ENCODE results near the gene TMEM18.
"Not testable (repeated sequence)": the region's sequence is repeated elsewhere in the genome, so short reads cannot be mapped to it uniquely, and the experiment has no call there.

The TMEM18 gene

DNA sequence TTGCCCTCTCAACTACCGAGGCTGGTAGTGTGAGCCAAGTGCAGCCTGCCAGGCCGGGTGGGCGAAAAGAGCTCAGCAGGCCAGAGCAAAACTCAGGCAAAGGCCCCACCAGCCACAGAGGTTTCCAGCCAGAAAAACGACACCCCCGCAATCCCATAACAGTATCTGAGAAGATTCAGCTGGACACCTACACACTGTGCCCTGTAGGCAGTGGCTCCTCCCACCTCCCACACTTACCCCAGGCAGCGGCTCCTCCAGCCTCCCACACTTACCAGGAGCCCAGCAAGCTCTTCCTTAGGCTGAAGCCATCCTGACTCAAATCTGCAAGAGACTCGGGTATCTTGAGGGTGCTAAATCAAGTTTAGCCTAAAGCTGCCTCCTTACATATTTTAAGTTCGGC lies 15.6 kb upstream of the TMEM18 start:
- no peak for DNase-seq

DNA sequence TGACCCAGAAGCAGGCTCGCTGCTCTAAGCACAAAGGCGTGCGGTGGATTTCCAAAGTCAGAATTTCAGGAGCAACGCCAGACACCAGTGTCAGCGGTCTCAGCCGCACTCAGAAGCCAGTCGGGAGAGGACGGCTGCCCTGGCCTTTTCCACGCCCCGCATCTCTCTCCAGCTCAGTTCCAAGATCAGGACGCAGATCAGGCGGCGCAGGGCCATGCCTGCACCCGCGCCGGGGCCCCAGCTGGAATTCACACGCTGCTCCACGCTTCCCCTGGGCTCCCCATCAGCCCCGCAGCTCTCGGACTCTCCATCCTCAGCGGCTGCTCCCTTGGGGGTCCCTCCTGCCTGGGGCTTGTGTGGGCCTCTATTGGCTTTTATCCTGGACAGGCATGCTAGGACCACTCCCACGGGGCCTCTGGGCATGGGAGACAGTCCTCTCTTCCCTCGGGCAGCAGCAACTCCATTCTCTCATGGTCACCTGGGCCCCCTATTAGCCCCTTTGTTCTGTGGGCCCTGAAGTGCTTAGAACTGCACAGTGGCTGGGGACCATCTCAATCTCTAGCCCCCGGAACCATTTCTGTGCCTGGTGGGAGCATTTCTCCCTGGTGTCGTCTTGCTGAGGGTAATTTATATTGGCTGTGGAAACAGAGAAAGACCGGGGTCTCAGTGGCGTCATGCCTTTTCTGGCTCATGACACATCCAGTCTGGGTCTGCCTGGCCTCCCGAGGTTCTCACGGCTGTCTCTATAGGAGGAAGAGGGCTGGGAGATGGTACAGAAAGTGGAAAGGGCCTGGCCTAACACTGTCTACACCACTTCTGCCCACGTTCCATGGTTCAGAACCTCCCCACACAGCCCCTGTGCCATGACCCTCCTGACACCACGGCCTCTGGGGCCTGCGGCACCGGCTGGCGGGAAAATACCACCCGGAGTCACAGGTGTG lies 14.9 kb upstream of the TMEM18 start:
- no peak for DNase-seq

DNA sequence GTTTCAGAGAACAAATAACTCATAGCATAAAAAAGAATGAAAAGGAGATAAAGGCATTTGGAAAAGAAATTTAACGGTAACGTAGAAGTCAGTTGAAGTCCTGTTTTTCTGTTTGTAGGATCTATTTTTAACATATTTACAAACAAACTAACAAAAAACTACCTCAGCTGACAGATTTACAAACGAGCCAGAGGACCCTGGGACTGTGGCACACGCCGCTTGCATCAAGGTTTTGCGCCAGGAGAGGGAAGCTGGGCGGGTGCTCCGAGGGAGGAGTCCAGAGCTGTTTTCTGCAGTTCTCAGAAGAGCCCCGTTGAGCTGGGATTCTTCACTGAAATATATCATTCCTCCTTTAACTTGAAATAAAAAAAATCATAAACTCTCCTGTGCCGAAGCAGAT lies 13.6 kb upstream of the TMEM18 start:
- no peak for DNase-seq

DNA sequence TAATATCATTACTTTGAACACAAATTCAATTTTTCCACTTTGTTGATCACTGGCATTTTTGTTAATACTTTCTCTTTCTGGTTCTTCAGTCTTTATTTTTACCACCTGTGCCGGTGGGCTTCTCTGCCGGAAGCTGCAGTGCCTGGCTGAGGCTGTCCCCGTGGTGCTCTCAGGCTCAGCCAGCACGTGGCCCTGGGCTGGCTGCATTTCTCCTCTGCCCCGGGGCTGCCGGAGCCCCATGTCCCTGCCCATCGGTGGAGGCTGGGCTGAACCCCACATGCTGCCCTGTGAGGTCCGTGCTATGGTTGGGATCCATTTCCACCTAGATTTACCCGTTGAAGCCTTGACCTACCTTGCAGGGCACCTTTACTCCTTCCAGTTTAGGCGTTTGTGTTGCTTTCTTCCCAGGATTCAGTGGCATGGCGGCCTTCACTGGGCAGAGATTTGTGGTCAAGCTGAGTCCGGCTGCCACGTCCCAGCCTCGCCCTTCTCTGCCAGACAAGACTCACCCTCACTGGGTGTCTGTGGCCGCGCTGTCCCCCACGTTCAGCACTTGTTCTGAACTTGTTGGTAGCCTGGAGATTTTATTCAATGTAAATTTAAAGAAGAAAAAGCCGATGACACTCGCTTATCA lies 12.8 kb upstream of the TMEM18 start:
- DNase-seq = no peak

DNA sequence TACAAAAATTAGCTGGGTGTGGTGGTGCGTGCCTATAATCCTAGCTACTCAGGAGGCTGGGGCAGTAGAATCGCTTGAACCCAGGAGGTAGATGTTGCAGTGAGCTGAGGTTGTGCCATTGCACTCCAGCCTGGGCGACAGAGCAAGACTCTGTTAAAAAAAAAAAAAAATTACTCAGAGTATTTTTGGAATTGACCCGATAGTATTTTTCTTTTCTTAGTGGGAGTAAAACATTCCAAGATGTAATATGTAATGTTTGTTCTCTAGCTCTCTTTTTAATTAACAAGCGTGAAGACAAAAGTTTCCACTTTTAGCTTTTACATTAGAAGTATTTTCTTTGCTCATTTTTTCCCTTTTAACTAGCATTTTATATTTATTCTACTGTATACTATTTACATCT lies 12.0 kb upstream of the TMEM18 start:
- DNase-seq = no peak

DNA sequence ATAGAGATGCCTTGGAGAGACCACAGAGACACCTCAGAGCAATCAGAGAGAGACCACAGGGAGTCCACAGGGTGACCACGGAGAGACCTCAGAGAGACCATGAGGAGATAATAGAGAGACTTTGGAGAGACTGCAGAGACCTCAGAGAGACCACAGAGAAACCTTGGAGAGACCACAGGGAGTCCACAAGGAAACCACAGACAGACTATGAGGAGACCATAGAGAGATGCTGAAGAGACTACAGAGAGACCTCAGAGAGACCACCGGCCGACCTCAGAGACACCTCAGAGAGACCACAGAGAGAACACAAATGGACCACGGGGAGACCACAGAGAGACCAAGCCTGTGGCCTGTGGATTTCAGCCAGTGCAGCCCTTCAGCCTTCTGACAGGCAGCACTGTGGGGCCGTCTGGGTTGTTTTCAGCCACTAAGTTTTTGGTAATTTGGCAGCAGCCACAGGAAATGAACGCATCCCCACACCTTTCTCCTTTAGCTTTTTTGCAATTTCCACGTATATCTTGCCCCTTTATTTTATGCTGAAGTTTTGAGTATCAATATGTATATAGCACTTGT lies 11.4 kb upstream of the TMEM18 start:
- no peak for DNase-seq

DNA sequence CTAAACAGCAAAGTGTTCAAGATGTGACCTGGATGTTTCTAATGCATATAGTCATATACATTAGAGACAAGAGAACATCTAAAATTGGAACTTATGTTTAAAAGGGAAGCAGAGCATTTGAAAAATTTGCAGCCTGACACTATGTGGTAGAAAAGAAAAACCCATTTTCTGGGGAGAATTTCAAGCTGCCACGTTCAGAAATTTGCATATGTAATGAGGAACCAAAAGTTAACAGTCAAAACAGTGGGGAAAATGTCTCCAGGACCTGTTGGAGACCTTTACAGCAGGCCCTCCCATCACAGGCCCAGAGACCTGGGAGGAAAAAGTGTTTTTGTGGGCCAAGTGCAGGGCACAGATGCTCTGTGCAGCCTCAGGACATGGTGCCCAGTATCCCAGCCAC lies 8.2 kb upstream of the TMEM18 start:
- DNase-seq = no peak

DNA sequence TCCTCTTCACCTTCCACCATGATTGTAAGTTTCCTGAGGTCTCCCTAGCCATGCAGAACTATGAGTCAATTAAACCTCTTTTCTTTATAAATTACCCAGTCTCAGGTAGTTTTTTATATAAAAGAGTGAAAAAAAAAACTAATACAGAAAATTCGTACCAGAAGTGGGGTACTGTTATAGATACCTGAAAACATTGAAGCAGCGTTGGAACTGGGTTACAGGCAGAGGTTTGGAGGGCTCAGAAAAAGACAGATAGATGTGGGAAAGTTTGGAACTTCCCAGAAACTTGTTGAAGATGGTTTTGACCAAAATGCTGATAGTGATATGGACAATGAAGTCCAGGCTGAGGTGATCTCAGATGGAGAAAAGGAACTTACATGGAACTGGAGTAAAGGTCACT lies 7.7 kb upstream of the TMEM18 start:
- DNase-seq = not testable (repeated sequence)

DNA sequence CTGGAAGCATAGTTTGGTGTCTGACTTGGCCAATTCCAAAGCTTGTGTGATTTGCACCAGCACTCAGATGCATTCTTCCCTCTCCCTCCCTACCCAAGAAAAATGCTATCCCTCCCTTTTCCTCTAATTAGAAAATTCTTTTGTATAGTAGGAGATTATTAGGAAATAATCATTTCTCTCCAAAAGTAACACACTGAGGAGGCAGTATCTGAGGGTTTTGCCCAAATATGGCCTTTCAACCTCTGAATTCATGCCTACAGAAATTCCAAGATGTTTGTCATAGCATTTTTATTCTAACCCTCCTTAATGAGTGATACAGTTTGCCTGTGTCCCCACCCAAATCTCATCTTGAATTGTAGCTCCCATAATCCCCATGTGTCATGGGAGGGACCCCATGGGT lies 5.0 kb upstream of the TMEM18 start:
- no peak for DNase-seq

DNA sequence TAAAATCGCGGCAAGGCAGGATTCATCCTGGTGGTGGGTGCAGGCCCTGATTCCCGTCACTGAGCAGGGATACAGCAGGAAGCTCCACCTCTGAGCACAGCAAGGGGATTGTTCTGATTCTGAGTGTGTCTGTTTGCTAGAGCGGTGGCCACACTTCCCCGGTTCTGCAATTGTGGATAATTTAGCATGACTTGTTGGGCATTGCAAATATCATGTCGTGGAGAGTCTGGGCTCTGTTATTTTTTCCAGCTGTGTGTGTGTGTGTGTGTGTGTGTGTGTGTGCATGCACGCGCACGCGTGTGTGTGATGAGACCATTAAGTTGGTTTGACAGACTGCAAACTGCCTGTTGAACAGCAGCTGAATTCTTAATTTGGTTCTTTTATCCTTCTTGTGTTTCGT lies 4.1 kb upstream of the TMEM18 start:
- no peak for DNase-seq

DNA sequence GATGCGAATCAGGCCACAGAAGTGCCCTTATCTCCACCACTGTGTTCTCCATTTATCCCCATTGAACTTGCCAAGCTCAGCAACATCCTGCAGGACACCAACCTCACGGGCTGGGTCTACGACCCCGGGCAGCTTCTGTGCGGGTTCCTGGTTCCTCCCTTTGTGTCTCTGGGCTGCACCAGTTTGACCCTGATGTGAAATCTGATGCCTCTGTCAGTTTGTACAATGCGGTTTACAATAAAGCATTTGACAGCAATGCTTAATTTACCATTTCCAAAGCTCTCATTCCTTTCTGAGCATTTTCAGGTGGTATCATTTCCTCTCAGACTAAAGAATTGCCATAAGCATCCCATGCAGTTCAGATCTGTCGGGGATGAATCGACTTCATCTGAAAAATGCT lies 3.3 kb upstream of the TMEM18 start:
- DNase-seq = no peak

DNA sequence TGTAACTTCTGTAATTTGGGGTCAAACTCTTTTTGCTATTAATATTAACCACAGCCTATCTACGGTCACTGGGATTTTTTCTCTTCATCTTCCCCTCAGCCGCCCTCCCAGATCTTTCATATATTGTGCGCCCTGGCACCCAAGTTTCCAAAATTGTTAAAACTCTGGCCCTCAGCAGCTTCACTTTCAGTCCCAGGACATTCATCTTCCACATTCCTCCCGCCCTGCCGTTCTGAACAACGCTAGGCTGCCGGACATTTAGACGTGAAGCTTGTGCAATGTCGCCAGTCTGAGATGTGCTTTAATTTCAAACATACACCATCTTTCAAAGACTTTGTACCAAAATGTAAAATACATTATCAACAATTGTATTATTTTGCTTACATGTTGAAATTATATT lies 1.8 kb upstream of the TMEM18 start:
- no peak for DNase-seq

DNA sequence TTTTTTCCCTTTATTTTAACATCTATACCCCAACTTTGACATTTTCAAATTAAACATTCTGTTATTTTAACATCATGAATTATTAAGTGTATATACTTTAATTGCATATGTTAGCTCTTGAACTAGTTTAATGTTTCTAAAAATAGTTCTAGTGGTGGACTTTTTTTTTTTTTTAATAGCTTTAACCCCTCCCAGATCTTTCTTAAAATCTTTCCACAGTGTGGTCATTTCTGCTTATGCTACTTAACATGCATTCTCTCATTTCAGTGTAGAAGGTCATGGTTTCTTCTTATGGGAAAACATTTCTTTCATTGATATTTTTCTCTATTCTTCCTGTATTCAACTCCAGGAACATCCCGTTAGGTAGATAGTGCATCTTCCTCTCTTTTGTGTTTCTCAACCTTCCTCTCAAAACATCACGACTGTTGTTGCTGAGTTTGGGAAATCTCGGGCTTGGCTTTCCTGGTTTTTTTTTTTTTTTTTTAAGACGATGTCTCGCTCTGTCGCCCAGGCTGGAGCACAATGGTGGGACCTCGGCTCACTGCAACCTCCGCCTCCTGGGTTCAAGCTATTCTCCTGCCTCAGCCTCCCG lies 849 bp upstream of the TMEM18 start:
- no peak for DNase-seq

DNA sequence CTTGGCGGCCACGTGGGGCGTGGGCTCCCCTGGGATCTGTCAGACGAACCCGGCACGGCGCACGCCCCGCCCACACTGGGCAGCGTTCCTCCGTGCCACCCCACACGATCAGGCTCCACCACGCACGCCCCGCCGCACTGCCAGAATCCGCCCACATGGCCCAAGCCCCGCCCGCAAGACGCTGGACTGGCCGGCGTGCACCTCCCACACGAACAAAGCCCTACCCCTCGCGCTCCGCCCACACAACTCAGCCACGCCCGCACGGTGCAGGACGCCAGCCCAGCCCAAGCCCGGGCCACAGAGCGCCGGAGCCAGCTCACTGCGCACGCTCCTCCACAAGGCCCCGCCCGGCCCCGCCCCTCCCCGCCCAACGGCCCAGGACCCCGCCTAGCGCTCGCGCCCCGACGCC lies 555 bp downstream of the TMEM18 start:
- no peak for DNase-seq

DNA sequence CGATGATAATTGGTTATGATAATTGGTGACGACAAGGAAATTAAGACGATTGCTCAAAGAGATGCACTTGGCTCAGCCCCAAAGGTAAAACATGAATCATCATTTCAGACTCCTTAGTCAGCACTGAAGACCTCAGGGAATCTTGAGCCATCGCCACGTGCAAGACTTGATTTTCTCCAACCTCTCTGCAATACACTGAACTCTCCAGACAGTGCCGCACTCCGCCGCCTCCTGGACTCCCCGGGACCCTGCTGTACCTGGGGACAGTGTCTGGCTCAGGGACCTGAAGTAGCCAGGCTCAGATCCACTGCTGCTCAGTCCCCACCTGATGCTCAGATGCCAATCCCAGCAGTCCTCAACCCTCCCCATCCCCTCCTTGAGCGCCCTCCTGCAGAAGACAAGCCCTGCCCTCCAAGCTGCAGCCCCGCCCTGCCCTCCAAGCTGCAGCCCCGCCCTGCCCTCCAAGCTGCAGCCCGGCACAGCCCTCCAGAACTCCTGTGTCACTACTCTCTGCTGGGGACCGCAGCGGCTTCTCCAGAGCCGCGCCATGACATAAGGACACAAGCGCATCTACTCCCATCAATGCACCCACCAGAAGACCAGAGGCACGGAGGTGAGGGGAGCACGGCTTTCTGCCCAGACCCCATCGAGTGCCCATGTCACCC lies 1.1 kb downstream of the TMEM18 start:
- DNase-seq = peak; percentile 45

DNA sequence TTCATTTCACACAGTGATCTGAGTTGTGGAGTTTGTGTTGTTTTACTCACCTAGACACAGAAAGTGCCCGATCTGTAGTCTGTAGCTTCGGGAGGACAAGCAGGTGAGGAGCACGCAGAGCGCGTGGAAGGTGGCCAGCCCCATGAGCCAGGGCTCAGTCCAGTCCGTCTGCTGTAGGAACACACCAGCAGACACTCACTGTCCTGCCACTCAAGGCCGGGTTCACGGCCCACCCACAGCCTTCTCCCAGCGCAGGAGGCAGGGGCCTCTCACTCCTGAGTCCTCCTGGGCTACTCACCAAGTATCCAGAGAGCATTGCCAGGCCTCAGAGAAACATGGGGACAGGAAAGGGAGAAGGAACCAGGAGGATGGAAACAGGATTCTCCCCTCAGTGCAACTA lies 1.7 kb downstream of the TMEM18 start:
- DNase-seq = no peak

DNA sequence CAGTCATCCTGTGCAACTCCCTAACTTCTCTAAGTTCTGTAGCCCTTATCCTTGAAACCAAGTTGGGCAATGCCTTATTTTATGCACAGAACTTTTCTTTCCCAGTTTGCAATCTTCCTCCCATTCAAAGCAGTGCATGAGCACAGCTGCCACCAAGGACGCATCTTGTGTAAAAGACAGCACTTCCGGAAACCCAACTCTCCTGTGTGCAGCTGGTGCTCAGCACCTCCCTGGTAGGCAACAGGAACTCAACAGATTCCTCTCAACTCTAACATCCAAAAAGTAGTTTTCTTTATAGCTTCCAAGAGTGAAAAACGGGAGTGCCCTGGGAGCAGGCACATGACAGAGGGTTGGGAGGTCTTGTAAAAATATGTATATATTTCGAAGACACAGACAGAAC lies 2.2 kb downstream of the TMEM18 start:
- no peak for DNase-seq

DNA sequence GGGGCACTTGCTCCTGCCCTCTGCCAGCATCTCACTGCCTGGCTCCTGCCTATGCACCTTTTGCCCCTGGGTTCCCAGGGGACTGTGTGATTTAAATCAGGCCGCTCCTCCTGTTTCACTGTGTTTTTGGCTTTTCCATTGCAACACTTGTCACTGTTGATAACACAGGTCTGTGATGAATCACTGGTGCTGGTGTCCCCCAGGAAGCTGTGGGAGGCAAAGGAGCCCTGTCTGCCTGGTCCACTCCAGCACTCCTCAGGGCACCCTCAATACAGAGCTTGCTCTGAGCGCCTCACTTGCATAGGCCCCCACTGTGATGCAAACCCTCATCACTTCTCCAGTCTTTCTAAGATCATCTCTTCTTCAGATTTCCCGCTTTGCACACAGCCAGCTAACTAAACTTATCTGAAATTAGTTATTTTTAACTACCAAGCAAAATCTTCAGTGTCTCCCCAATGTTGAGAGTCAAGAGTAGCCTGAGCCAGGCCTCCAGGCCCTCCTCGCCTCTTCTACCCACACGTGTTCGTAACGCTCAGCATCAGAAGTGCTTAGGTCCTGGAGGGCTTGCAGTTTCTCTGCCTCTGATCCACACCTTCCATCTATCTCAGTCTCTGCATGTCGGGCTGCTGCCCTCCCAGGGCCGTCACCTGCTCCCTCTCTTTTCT lies 2.8 kb downstream of the TMEM18 start:
- no peak for DNase-seq

DNA sequence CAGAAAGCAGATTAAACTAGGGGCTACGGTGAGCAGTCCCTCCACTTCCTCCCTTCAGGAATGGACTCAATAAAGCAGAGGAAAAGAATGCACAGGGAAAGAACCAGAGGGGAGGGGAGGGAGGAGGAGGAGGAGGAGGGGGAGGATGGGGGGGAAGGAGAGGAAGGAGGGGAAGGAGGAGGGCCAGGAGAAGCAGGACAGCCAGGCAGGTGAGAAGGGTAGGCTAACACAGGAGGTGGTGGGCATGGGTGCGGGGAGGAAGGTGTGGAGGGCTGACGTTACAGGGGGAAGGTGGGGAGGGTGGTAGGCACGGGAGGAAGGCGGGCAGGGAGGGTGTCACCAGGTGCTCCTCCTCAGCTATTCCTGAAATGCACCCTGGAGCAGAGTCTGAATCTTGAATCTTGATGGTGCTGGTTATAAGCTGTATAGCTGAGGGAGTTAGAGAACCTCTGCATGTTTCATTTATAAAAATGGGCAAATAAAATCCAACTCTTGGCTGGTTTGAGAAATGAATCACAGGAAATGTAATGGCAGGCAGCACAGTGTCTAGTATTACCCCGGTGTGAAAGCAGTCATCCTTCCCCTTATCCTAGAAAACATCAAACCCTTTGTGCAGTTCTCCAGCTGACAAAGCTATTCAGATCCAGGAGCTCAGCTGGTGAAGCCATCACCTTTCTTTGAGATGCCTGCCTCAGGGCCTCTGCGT lies 3.4 kb downstream of the TMEM18 start:
- no peak for DNase-seq

DNA sequence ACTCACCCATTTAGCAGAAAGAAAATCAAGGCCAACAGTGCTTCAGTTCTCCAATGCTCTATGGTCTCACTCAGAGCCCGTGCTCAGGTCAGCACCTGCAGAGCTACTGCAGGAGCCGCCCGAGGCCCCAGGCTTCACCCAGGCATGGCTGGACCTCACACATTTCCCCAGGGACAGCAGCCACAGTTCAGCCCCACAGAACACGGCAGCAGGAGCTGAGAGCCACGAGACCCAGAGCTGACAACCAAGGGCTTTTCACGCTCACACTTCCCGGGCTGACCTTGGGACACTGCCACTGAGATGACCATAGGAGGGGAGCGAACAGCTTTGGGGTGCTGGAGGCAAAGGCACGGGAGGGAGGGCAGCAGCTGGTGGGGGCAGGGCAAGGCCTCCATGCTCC lies 4.2 kb downstream of the TMEM18 start:
- no peak for DNase-seq

DNA sequence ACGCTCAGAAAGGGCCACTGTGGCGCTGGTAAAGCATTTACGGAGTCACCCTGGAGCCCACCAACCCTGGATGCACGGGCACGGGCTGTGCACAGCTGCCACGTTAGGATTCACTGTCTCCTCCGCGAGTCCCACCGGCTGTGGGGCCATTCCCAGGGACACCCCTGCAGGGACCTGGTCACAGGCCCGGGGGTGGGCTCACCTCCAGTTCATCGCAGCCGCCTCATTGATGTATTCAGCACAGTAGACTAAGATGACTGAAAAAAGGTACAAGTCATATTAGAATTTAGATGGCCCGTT lies 4.7 kb downstream of the TMEM18 start:
- DNase-seq = no peak
